Frontal cortex (tissue), 4 donors: ENCODE measurements around the gene ERFE. TPM values are rescaled to one million over a fixed set of nuclear protein-coding genes. Genes with fewer than 3 reads are reported as not detected.

Source experiments
- DNase-seq, 2 donors: peaks; one replicate each; pipeline ENCODE4 v3.0.0; 2012; ENCODE audit warnings: low spot score in 2 of 2
- FAIRE-seq: peaks from 2 replicates; lab custom pipeline; 2012; peaks lifted over from hg19 to GRCh38; lab: Jason Lieb, UNC
- total RNA-seq: library from RNA; depleted of rRNA; stranded (reverse); fragments of >200 nt; gene quantifications from one replicate; pipeline ENCODE4 v1.2.3, GENCODE V29; 2014
- donor health status: control.
- donor health status: control.
- donor health status: control.

ERFE gene
- total RNA-seq, 1 donor from 2014 or later, result 0.82 TPM

GRCh38 chr2:238137885-238138284 is 20.9 kb upstream of the ERFE start:
- FAIRE-seq (no peak), DNase-seq (no peak)

GRCh38 chr2:238138331-238139195 is 20.2 kb upstream of the ERFE start, which contains the start of gene KLHL30:
Gene KLHL30, plus strand, starts transcription at chr2:238138668. Its CDS starts 2,087 bp downstream, at chr2:238140755.
- DNase-seq, result no peak

GRCh38 chr2:238139196-238140039 is 19.4 kb upstream of the ERFE start:
- no peak for FAIRE-seq
- no peak for DNase-seq

More at GRCh38 chr2:238138331-238139195, 20.2 kb upstream of the ERFE start, which contains the start of gene KLHL30:
- no peak for FAIRE-seq

- DNase-seq, result no peak
- FAIRE-seq, result no peak
Observed at GRCh38 chr2:238140040-238140439, 18.7 kb upstream of the ERFE start.

GRCh38 chr2:238140721-238141540 is 17.8 kb upstream of the ERFE start:
- FAIRE-seq (no peak), DNase-seq (no peak)

- DNase-seq (no peak), FAIRE-seq (no peak)
Observed at GRCh38 chr2:238141541-238142318, 17.0 kb upstream of the ERFE start.

- no peak for DNase-seq
- no peak for FAIRE-seq
Observed at GRCh38 chr2:238142382-238143205, 16.2 kb upstream of the ERFE start.

- no peak for FAIRE-seq
Observed at GRCh38 chr2:238143239-238143951, 15.4 kb upstream of the ERFE start.

GRCh38 chr2:238144262-238144661 is 14.5 kb upstream of the ERFE start:
- FAIRE-seq, result no peak

More at GRCh38 chr2:238143239-238143951, 15.4 kb upstream of the ERFE start:
- no peak for DNase-seq

GRCh38 chr2:238145046-238145445 is 13.7 kb upstream of the ERFE start:
- FAIRE-seq (no peak), DNase-seq (no peak)

More at GRCh38 chr2:238144262-238144661, 14.5 kb upstream of the ERFE start:
- no peak for DNase-seq

GRCh38 chr2:238145851-238146250 is 12.9 kb upstream of the ERFE start:
- no peak for DNase-seq
- no peak for FAIRE-seq

- FAIRE-seq, result no peak
- no peak for DNase-seq
Observed at GRCh38 chr2:238146884-238147544, 11.8 kb upstream of the ERFE start.

GRCh38 chr2:238148981-238149380 is 9.8 kb upstream of the ERFE start:
- FAIRE-seq (no peak), DNase-seq (no peak)

- FAIRE-seq (no peak), DNase-seq (no peak)
Observed at GRCh38 chr2:238149841-238150572, 8.8 kb upstream of the ERFE start.

GRCh38 chr2:238150686-238151085 is 8.1 kb upstream of the ERFE start:
- DNase-seq (no peak), FAIRE-seq (no peak)

GRCh38 chr2:238151205-238151604 is 7.6 kb upstream of the ERFE start:
- FAIRE-seq, result no peak
- no peak for DNase-seq
